Omental fat pad (tissue), 4 donors: ENCODE measurements around the gene RAB44. TPM values are rescaled to one million over a fixed set of nuclear protein-coding genes. Genes with fewer than 3 reads are reported as not detected.

Experiments used
- ATAC-seq: fragments of 150-250 bp; one replicate; pipeline ENCODE4 v1.9.1; 2016; ENCODE audit warnings: mild to moderate bottlenecking, moderate library complexity; ENCODE audit not compliant: low FRiP score
- DNase-seq: peaks from one replicate; pipeline ENCODE4 v3.0.0-alpha.2; 2019; ENCODE audit warnings: low spot score
- CTCF ChIP-seq, 3 donors: fragments of 450-650 bp; IDR thresholded peaks; one replicate each; pipeline ENCODE4 v1.5.1; 2016 to 2017; ENCODE audit warnings: antibody characterized with exemption in 3 of 3, mild to moderate bottlenecking in 3 of 3, moderate library complexity in 2 of 3
- total RNA-seq, 4 donors: library from RNA; depleted of rRNA; stranded (reverse); fragments of >200 nt; gene quantifications; one replicate each; pipeline ENCODE4 v1.1.0, GENCODE V29; 2016

RAB44 gene
- total RNA-seq, 4 donors from 2014 or later, result 0.19 to 2.4 (median 0.43) TPM

GRCh38 chr6:36655085-36655724 lies 42.4 kb upstream of the RAB44 start:
- DNase-seq (no peak), ATAC-seq (no peak)
- TF ChIP-seq CTCF (IDR thresholded peaks at IDR 0.05), result no peak

GRCh38 chr6:36656441-36656840 lies 41.2 kb upstream of the RAB44 start:
- DNase-seq, result no peak
- no peak for TF ChIP-seq CTCF (IDR thresholded peaks at IDR 0.05)
- ATAC-seq, result no peak

- no peak for ATAC-seq
- TF ChIP-seq CTCF (IDR thresholded peaks at IDR 0.05), result no peak
- no peak for DNase-seq
These were observed 40.4 kb upstream of the RAB44 start for GRCh38 chr6:36657271-36657670.

GRCh38 chr6:36657942-36658544 lies 39.6 kb upstream of the RAB44 start:
- ATAC-seq (peak; percentile 62), DNase-seq (no peak)
- no peak for TF ChIP-seq CTCF (IDR thresholded peaks at IDR 0.05)

GRCh38 chr6:36659271-36659670 lies 38.4 kb upstream of the RAB44 start:
- ATAC-seq (no peak), DNase-seq (no peak)
- no peak for TF ChIP-seq CTCF (IDR thresholded peaks at IDR 0.05)

- TF ChIP-seq CTCF (IDR thresholded peaks at IDR 0.05), result no peak
- DNase-seq, result no peak
- ATAC-seq, result peak; percentile 59
These were observed 36.7 kb upstream of the RAB44 start for GRCh38 chr6:36660771-36661471.
